ENCODE data around the gene TGFBR3. TPM values are rescaled to one million over a fixed set of nuclear protein-coding genes. Genes with fewer than 3 reads are reported as not detected.
A peak's percentile ranks its signal among the peaks of the same experiment; 100 is the strongest.

TGFBR3 gene
- total RNA-seq = 1 to 10 TPM; 5.5 to 7.5 TPM

DNA sequence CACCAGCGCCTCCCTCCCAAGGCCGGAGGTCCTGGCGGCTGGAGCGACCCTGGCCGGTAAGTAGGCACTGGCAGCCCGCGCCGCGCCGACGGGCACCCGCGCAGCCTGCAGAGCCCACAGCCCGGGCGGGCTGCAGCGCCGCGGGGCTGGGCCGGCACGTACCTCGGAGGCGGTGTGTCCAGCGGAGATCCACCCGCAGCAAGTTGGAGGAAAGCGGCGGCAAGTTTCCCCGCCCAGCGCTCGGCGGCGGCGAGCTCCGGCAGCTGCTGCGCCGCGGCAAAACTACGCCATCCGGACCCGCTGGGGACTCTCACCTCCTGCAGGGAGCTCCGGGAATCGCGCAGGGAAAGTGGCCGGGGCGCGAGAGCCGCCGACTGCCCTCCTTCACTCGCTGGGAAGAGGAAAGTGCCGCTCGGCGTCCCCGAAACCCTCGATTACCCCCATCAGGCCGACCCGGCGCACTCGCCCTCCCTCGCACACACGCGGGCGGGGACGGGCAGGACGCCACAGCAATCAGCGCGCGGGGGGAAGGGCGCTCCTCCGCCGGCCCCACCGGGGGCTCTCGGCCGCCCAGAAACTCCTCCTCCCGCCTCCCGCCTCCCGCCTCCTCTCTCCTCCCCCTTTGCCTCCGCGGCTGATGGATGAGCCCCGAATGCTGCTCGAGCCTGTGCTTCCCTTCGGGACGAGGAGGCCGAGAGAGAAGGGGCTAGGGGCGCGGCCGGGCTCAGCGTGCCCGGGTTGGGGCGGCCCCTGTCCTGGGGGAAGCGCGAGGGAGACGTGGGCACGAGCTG is at the start of gene TGFBR3:
TSS of gene TGFBR3 (minus strand) at position 436 of the 791 bp plus-strand sequence. CDS start 24,620 bp downstream, outside the sequence.
- peaks cover 45% of the 10 kb centered on the region for H3K4me1 Mint-ChIP-seq (ENCODE audit: low read depth)
- H3K4me3 Mint-ChIP-seq = peak within 1 kb of the TSS; percentile 89
- H3K36me3 Mint-ChIP-seq (ENCODE audit: low read depth) = no peaks in the 10 kb centered on the region
- H3K27me3 Mint-ChIP-seq = peaks cover 16% of the 10 kb centered on the region
- peak within 1 kb of the TSS; percentile 74 for H3K27ac Mint-ChIP-seq
- CTCF ChIA-PET = interaction anchor here (0.7 to 3.9 kb wide), 12 partner anchors 8 to 384 kb away, joined by 3 to 24 read pairs (median 4); no protein-coding TSS in a partner anchor
- POLR2A ChIA-PET = interaction anchor here (1.0 to 1.1 kb wide), 2 partner anchors 14 to 79 kb away, joined by 3 read pairs; no protein-coding TSS in a partner anchor
- DNase-seq = peak; percentile 76
- ATAC-seq = peak; percentile 80
- intact Hi-C loops (cut with micrococcal nuclease) = no loop called here
- no peaks in the 10 kb centered on the region for H3K9me3 Mint-ChIP-seq
- TF ChIP-seq, protein P1, sequence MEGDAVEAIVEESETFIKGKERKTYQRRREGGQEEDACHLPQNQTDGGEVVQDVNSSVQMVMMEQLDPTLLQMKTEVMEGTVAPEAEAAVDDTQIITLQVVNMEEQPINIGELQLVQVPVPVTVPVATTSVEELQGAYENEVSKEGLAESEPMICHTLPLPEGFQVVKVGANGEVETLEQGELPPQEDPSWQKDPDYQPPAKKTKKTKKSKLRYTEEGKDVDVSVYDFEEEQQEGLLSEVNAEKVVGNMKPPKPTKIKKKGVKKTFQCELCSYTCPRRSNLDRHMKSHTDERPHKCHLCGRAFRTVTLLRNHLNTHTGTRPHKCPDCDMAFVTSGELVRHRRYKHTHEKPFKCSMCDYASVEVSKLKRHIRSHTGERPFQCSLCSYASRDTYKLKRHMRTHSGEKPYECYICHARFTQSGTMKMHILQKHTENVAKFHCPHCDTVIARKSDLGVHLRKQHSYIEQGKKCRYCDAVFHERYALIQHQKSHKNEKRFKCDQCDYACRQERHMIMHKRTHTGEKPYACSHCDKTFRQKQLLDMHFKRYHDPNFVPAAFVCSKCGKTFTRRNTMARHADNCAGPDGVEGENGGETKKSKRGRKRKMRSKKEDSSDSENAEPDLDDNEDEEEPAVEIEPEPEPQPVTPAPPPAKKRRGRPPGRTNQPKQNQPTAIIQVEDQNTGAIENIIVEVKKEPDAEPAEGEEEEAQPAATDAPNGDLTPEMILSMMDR (IDR thresholded peaks at IDR 0.05) = no peak

DNA sequence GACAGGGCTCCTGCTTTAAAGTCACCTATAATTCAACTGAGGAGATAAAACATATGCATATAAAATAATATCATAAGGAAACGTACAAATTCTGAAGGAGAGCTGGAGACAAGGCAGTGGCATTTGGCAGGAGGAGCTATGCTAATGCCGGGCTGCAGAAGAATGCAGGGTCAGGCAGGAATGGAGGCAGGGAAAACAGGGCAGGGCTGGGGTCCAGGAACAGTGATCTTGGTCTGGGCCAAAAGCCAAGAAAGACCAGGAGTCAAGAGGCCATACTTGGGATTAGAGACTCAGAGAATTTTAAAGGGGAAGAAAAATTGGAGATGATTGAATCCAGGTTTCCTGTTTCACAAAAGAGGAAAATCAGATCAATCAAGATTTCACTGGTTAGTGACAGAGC is 43.3 kb upstream of the TGFBR3 start:
- Mint-ChIP-seq H3K36me3 (ENCODE audit: low read depth) (no peaks in the 10 kb centered on the region), H3K27me3 (no peaks in the 10 kb centered on the region), H3K27ac (no peak overlapping the region), H3K9me3 (no peaks in the 10 kb centered on the region), H3K4me3 (no peak overlapping the region), H3K4me1 (ENCODE audit: low read depth) (peaks cover 1% of the 10 kb centered on the region)
- CTCF ChIA-PET = interaction anchor here (0.8 to 5.8 kb wide), 8 partner anchors 17 to 849 kb away, joined by 3 to 52 read pairs (median 3); no protein-coding TSS in a partner anchor
- POLR2A ChIA-PET = interaction anchor here (0.6 kb wide), 1 partner anchor 11 kb away, joined by 3 read pairs; no protein-coding TSS in a partner anchor
- DNase-seq (no peak), ATAC-seq (no peak)
- intact Hi-C loops (cut with micrococcal nuclease) = loop anchor here (5.0 kb wide), 1 partner anchor 762 kb away; no protein-coding TSS in a partner anchor
- TF ChIP-seq, protein P1 (IDR thresholded peaks at IDR 0.05) = no peak

DNA sequence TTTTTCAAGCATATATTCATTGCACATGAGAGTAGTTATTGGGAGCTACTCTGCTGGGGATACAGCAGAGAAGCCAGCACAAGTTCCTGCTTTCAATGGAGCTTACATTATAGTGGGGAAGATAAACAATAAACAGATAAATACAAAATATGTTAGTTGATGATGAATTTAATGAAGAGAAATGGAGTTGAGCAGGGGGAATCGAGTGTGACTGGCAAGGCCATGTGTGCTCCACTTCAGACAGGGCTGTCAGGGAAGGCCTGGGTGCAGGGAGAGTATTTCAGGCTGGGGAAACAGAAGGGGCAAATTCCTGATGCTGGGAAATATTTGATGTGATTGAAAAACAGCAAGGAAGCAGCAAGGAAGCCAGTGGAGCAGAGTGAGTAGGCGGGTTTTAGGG is 42.1 kb upstream of the TGFBR3 start:
- CTCF ChIA-PET = interaction anchor here (0.8 to 5.8 kb wide), 11 partner anchors 11 to 763 kb away, joined by 3 to 52 read pairs (median 4); no protein-coding TSS in a partner anchor
- Mint-ChIP-seq H3K36me3 (ENCODE audit: low read depth) (no peaks in the 10 kb centered on the region), H3K27ac (no peak overlapping the region), H3K4me3 (no peak overlapping the region), H3K4me1 (ENCODE audit: low read depth) (peaks cover 8% of the 10 kb centered on the region), H3K27me3 (peaks cover 2% of the 10 kb centered on the region), H3K9me3 (no peaks in the 10 kb centered on the region)
- no peak for ATAC-seq
- DNase-seq = no peak
- intact Hi-C loops (cut with micrococcal nuclease) = loop anchor here (5.0 kb wide), 1 partner anchor 761 kb away; no protein-coding TSS in a partner anchor
- POLR2A ChIA-PET = interaction anchor here (0.6 kb wide), 1 partner anchor 676 kb away, joined by 3 read pairs; no protein-coding TSS in a partner anchor
- TF ChIP-seq, protein P1 (IDR thresholded peaks at IDR 0.05) = no peak

DNA sequence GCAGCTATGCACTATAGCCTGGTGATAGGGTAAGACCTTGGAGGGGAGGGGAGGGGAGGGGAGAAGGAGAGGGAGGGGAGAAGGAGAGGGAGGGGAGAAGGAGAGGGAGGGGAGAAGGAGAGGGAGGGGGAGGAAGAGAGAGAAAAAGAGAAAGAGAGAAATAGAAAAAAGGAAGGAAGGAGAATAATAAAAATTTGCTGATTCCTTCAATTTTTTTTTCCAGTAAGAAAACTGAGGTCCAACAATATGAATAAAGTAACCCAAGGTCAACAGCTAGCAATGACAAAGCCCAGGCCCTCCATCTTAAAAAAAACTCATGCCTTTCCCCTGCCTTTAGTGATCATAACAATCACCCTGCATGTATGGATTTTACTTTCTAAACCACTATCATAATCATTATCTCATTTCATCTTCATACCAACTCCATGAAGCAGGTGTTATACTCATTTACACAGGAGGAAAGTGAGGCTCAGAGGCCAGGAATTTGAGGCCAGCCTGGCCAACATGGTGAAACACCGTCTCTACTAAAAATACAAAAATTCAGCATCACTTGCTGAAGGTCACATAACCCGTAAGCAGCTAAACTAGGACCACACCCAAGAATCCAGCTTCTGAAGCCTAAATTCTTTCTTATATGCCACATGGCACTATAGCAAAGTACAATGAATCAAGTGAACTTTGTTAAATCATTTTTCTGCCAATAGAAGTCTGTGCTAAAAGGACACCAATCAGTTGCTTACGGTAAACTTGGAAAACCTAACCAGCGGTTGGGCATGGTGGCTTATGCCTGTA is 39.9 kb upstream of the TGFBR3 start:
- no peak overlapping the region for H3K4me3 Mint-ChIP-seq
- TF ChIP-seq, protein P1 (IDR thresholded peaks at IDR 0.05) = no peak
- no peaks in the 10 kb centered on the region for H3K9me3 Mint-ChIP-seq
- CTCF ChIA-PET = interaction anchor here (0.9 to 5.8 kb wide), 6 partner anchors 8 to 760 kb away, joined by 3 to 52 read pairs (median 4); partner anchors contain the start of gene HFM1
- no peak overlapping the region for H3K27ac Mint-ChIP-seq
- ATAC-seq (no peak), DNase-seq (no peak)
- peaks cover 8% of the 10 kb centered on the region for H3K4me1 Mint-ChIP-seq (ENCODE audit: low read depth)
- H3K27me3 Mint-ChIP-seq = peaks cover 2% of the 10 kb centered on the region
- POLR2A ChIA-PET = interaction anchor here (0.9 kb wide), 1 partner anchor 148 kb away, joined by 3 read pairs; no protein-coding TSS in a partner anchor
- H3K36me3 Mint-ChIP-seq (ENCODE audit: low read depth) = no peaks in the 10 kb centered on the region
- intact Hi-C loops (cut with micrococcal nuclease) = loop anchor here (2.0 to 5.0 kb wide), 3 partner anchors 415 to 759 kb away; no protein-coding TSS in a partner anchor

Measured in activated CD8-positive, alpha-beta T cell treated with anti-CD3 and anti-CD28 coated beads for 36 hours (primary cell).